Measurements from ENCODE around the gene CFAP47. TPM values are rescaled to one million over a fixed set of nuclear protein-coding genes. Genes with fewer than 3 reads are reported as not detected.

The CFAP47 gene
- total and polyA plus RNA-seq, 2 of the 8 experiments (the other 6 are each of a cell fraction or from before 2014, with no cell fraction given), result 0.04 TPM; not detected in 1

- H3K23me2 ChIP-seq (ENCODE audit: low read depth, low read length), result no peaks in the 10 kb centered on the region
- 100% methylated on average over 1 of the region's 1 CpG; no CpG with 5 or more reads in 1 of the 2 experiments for WGBS, 2 experiments (ENCODE audit: extremely low coverage in 1 of 2, insufficient coverage in 1 of 2, insufficient read length in 1 of 2, insufficient replicate concordance in 2 of 2, low coverage in 1 of 2, low lambda C conversion rate in 2 of 2, missing lambda C conversion rate in 1 of 2)
- CTCF ChIA-PET (ENCODE audit: partially characterized antibody), result no interaction called here
Observed at GRCh38 chrX:36214924-36215323, 295.4 kb downstream of the CFAP47 start.

More at GRCh38 chrX:36214924-36215323, 295.4 kb downstream of the CFAP47 start:
- Histone ChIP-seq H4K5ac (ENCODE audit: insufficient read length, low read depth, low read length) (no peak overlapping the region), H2BK5ac (ENCODE audit: low read depth, low read length) (no peak overlapping the region), H3K9me3 (ENCODE audit: insufficient read depth in 2 of 2, low read depth in 1 of 2, low read length in 1 of 2) (no peaks in the 10 kb centered on the region), H3K4ac (replicated peaks; ENCODE audit: insufficient read length, low read depth, low read length) (no peak overlapping the region), H3K79me1 (ENCODE audit: low read depth, low read length) (no peaks in the 10 kb centered on the region), H3K36me3 (ENCODE audit: control insufficient read depth in 2 of 4, insufficient read depth in 4 of 4, low read length in 3 of 4) (no peaks in the 10 kb centered on the region), H3K14ac (ENCODE audit: insufficient read length) (no peak overlapping the region), H4K20me1 (replicated peaks in 1 of 2; ENCODE audit: control insufficient read depth in 1 of 2, insufficient read depth in 2 of 2, low read length in 2 of 2) (no peaks in the 10 kb centered on the region), H3K27ac (ENCODE audit: low read depth, low read length) (no peak overlapping the region), H4K8ac (ENCODE audit: extremely low read depth, insufficient read depth, low read length) (no peak overlapping the region), H2BK15ac (ENCODE audit: low read length) (no peak overlapping the region), H2AFZ (ENCODE audit: low read length) (no peak overlapping the region), H3K79me2 (ENCODE audit: control insufficient read depth in 1 of 2, insufficient read depth in 2 of 2, low read length in 2 of 2) (no peaks in the 10 kb centered on the region), H3K4me1 (replicated peaks in 1 of 4; ENCODE audit: control insufficient read depth in 3 of 4, insufficient read depth in 4 of 4, low read length in 3 of 4) (peaks cover 0 to 6% (median 3%) of the 10 kb centered on the region in 4 experiments; a peak in 3 of 7 replicates), H3K4me2 (ENCODE audit: insufficient read depth in 1 of 2, low read depth in 2 of 2, low read length in 2 of 2) (no peak overlapping the region), H2BK120ac (replicated peaks; ENCODE audit: low read depth, low read length) (no peak overlapping the region), H3K56ac (replicated peaks; ENCODE audit: insufficient read length, low read depth, low read length) (no peak overlapping the region), H3K23ac (ENCODE audit: insufficient read length) (no peak overlapping the region), H3K4me3 (ENCODE audit: extremely low read depth in 1 of 4, insufficient read depth in 2 of 4, low read depth in 3 of 4, low read length in 4 of 4) (no peak overlapping the region), H4K91ac (replicated peaks; ENCODE audit: insufficient read length, low read length) (no peak overlapping the region), H2AK5ac (ENCODE audit: low read depth, low read length) (no peak overlapping the region), H3K27me3 (replicated peaks in 1 of 4; ENCODE audit: control insufficient read depth in 3 of 4, extremely low read depth in 1 of 4, insufficient read depth in 3 of 4, low read length in 3 of 4) (no peaks in the 10 kb centered on the region), H2BK20ac (ENCODE audit: low read length) (no peak overlapping the region), H3K18ac (ENCODE audit: extremely low read depth, low read length) (no peak overlapping the region), H3K9ac (replicated peaks in 1 of 4; ENCODE audit: extremely low read depth in 1 of 4, low read depth in 3 of 4, low read length in 3 of 4) (no peak overlapping the region), H2BK12ac (ENCODE audit: low read depth, low read length) (no peak overlapping the region)
- no peak for TF ChIP-seq POLR2A (IDR thresholded peaks at IDR 0.05; ENCODE audit: control extremely low read depth in 1 of 2, low read depth in 2 of 2, low read length in 2 of 2)
- FAIRE-seq (no peak), DNase-seq (ENCODE audit: low read depth in 1 of 2, low spot score in 2 of 2) (no peak)
- POLR2A ChIA-PET (ENCODE audit: partially characterized antibody), result no interaction called here

All from H1 (cell line).